Astrocyte (in vitro differentiated cells and primary cell): Measurements from ENCODE around the gene DUSP28.

ENCODE experiments used
- CTCF ChIP-seq: IDR thresholded peaks from 2 replicates; pipeline ENCODE4 v1.5.1; 2011; ENCODE audit warnings: low read depth, mild to moderate bottlenecking, inconsistent platforms, low read length, moderate library complexity; ENCODE audit not compliant: insufficient read depth
- EZH2 ChIP-seq: IDR thresholded peaks from 2 replicates; pipeline ENCODE4 v1.6.1; 2012; ENCODE audit warnings: mild to moderate bottlenecking, low read length, inconsistent platforms; ENCODE audit not compliant: insufficient read depth

DNA sequence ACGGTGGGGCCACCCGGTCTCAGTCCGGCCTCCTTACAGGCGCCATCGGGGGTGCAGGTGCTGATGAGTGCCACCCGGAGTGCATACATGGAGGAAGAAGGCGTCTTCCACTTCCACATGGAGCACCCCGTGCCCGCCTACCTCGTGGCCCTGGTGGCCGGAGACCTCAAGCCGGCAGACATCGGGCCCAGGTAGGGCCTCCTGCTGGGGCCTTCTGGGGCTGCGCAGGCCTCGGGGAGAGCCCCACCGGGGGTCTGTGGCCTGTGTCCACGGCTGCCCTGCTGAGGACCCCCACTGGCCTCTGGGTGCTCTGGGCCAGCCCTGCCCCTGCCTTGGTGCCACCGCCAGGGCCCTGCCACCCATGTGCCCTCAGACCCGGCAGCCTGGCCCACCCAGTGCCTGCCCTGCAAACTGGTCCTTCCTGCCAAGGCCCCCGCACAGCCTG is 12.9 kb downstream of the DUSP28 start:
- no peak for TF ChIP-seq CTCF
- TF ChIP-seq EZH2: no peak
